Tibial nerve (tissue), 4 donors: ENCODE measurements around the gene PVALEF.

Experiments used
- CTCF ChIP-seq, 5 experiments: fragments of 200-600 bp in 3 of 5; fragments of 450-650 bp in 2 of 5; sonication (generic) in 3 of 5; IDR thresholded peaks; one replicate each; pipeline ENCODE4 v1.5.1; 2016 to 2019; ENCODE audit warnings: antibody characterized with exemption in 5 of 5, mild to moderate bottlenecking in 3 of 5, moderate library complexity in 2 of 5
- EP300 ChIP-seq, 2 donors: sonication (generic); formaldehyde crosslinking; IDR thresholded peaks; one replicate each; pipeline ENCODE4 v1.6.1; 2017; ENCODE audit warnings: antibody characterized with exemption in 2 of 2, mild to moderate bottlenecking in 1 of 2

GRCh38 chr17:81127133-81127455, 38.2 kb upstream of the PVALEF start:
- TF ChIP-seq CTCF (IDR thresholded peaks at IDR 0.05), result no peak
- TF ChIP-seq EP300 (IDR thresholded peaks at IDR 0.05), result no peak
